ENCODE measurements around the gene SAMD5.

SAMD5 gene

DNA sequence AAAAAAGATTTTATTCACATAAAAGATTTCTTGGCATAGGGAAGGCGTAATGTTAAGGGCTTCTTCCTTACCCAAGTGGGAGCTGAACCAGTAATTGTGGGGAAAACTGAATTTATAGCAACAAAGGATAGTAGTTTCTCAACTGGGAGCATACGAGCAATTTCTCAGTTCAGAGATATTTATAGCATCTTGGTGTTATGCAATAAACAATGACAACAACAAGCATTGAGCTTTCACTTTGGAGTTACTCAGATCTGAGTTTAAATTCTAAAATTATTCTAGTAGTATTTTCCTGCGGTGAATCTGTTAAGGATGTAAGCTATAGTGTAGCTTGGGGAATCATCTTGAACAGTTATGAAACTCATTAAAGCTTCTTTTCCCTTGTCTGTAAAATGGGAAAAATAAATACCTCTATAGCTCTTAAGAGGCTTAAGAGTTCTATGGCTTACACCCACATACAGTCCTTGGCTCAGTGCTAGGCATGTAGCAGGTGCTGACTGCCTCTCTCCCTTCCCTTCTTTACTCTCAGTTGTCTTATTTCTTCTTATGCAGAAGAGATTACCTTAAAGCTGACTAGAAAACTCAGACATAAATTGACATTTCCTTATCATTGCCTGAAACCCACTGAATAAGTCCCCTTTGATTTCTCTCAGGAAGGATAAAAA is 58.8 kb downstream of the SAMD5 start:
- DNase-seq = no peak

DNA sequence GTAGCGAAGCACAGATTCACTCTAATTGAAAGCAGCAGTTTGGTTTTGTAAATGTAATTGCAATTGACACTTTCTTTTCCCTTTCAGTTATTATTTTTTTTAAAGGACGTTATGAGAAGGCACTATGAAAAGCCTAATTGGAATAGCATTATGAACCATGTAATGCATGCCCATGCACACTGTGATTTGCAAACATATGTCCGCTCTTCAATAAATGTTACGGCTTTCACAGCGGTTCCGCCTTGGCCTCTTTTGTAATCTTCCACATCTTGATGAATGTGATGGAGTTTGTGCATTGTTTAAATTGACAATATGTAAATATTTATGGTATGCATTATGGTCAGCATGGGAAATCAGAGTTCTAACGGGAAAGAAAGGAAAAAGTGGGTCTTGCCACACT is 61.3 kb downstream of the SAMD5 start:
- no peak for DNase-seq

DNA sequence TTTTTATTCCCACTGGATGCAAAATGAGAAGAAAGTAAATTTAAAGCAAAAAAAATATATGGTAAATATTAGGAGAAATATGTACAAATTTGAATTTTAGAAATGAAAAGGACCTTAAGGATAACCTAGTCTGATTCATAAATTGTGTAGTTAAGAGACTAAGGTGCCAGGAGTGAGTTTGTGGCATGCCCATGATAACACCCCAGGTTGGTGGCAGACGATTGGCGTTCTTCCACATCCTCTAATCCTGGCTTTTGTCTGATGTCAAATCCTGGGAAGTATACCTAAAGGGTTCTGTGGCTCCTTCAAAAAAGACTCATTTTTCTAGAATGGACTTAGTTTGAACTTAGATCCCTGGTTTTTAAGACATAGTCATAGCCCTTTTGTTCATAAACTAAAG is 62.2 kb downstream of the SAMD5 start:
- DNase-seq = no peak

DNA sequence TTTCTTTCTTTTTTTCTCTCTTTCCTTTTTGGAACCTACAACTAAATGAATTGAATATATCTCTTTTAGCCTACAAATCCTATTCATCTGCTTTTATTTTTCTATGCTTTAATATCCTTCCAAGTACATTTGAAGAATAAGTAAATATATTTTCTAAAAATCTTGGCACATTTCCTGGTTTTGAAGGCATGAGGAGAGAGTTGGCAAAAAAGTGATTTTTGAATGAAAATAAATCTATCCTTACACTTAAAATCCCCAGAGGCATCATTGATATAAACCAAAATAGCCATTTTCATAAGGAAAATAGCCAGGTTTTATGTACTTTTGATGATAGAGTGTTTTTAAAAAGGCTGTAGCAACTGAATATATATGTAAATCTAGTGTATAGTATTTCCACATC is 69.0 kb downstream of the SAMD5 start:
- no peak for DNase-seq

DNA sequence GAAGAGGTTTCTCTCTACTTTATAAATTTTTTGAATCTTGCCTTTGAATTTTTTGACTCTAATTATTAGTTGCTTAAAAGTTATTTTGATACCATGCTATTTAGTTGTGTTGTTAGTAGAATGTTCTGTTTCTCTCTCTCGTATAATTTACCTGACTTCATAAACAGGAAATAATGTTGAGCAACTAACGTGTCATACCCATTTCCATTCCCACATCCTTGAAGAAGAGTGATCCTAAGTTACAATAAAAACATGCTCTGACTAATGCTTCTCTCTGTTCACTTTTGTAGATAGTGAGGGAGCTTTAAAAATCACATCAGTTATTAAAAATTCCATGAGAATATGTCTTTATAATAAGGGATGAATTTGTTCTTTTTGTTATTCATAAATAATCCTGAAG is 69.7 kb downstream of the SAMD5 start:
- no peak for DNase-seq

DNA sequence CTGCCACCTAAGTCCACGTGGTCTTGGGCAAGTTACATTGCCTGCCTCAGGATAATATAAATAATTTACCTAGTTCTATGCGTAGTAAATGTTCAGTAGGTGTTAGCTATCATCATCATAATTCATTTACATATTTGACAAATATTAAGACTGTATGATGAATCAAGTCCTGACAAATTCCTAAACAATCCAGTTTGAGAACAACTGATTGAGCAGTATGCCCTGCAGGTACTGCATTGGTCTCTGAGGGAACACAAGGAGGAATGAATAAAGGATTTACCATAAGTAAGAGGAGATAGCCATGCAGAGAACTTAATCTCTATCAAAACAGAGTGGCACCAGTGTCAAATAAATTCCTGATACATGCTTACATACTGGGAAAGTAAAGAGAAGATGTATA is 70.4 kb downstream of the SAMD5 start:
- no peak for DNase-seq

DNA sequence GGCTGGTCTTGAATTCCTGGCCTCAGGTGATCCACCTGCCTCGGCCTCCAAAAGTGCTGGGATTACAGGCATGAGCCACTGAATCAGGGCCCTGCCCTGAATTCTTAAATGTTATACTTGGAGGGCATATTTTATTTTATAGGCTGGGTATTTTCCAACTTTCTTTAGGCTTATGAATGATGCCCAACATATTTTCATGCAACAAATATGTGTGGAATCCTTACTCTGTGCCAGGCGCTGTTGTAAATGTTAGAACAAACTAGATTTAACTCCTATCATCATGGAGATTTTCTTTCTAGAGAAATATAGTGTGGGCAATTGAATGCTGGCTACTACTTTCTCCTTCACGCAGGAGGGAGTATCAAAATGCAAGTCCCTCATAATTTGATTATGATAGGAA is 71.2 kb downstream of the SAMD5 start:
- DNase-seq = no peak

DNA sequence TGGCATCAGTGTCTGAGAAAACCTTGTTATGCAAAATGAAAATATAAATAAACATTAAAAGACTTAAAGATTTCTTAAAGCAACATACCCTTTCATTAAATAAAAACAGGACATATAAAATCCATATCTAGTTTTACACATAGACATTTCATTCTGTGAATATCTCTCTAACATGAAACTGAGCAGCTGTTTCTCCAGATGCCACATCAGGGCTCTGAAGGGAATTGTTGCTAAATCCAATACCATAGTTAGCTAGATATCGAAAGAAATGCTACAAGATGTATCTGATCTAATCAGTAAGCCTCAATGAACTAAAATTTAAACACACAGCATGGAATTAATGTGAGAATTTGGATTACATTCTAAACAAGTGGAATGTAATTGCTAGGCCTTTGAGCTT is 74.5 kb downstream of the SAMD5 start:
- DNase-seq = no peak

DNA sequence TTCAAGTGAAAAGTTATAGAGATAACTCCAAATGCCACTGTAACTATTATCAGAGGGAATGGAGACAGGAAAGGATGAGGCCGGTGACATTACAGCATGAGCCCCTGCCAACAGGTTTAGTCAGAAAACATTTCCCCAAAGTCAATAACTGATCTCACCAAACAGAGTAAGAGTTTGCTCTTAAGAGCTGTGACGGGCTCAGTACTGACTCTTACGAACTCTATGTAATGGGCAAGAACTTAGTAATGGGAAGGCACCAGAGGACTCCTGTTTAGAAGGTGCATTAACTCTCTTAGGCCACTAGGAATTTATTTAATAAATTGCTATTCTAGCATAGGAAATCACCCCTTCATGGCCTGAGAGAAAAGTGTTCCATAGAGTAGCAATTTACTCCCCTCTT is 76.8 kb downstream of the SAMD5 start:
- DNase-seq = no peak

DNA sequence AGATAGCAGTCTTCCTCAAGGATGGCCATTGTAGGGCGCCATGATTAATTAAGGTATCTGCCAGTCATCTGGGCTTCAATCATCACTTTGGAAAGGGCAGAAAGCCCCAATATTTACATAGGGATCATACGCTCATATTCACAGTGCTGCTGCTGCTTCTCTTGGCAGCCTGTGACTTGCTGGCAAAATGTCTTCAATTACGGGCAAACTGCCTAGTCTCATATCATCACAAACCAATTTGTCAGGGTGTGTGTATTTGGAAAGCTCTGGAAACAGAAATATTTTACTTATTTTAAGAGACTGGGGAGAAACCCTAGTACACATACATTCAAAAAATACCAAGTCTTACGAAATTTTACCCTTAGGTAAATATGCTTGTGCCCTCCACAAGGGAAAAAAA is 77.6 kb downstream of the SAMD5 start:
- DNase-seq = no peak

DNA sequence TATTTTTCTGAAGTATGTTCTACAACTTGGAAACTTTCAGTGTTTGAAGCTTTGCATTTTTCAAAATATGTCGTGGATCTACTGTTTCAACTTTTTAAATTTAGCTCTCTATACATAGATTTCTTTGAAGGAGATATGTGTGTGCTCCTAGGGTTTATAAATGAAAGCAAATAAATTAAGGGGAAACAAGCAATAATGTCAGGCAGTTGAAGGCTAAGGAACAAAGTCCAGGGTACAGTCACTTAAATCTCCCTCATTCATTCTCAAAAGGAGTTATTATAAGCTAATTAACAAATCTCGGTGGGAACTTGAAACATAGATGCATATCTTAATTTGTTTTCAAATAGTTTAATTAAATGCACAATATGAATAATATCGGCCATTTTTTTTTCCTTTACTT is 79.4 kb downstream of the SAMD5 start:
- no peak for DNase-seq

DNA sequence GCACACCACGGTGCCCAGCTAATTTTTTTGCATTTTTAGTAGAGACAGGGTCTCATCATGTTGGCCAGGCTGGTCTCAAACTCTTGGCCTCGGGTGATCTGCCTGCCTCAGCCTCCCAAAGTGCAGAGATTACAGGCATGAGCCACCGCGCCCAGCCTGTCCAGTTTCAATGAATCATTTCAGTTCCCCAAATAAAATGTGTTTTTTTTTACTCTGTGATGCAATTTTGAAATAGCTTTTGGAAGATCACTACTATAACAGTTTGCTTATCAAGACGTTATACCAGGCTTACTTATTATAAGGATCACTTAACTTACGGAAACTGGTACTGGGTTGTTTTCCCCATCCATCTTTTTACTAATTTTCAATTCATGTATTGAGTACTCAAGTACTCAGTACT is 80.0 kb downstream of the SAMD5 start:
- DNase-seq = no peak

DNA sequence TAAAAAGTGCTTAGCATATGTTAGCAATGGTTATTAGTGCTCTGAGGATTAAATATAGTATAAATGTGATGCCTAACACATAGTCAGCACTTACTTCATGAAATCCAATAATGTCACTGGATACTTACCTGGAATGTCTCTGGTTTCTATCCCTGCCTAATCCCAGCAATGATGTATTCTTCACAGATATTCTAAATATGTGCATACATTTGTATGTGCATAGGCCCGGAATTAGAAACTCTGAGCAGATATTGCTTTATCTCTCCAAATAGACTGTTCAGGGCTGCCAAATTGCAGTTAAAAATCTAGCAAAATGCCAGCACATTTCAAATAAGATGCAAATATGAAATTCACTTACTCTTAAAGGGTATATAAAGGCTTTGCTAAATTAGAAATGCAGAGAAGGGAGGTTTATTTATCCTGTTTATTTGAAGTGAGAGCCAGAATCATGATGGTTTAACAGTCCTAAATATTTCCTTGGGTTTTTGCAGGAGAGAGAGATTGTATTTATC is 81.3 kb downstream of the SAMD5 start:
- DNase-seq = no peak

DNA sequence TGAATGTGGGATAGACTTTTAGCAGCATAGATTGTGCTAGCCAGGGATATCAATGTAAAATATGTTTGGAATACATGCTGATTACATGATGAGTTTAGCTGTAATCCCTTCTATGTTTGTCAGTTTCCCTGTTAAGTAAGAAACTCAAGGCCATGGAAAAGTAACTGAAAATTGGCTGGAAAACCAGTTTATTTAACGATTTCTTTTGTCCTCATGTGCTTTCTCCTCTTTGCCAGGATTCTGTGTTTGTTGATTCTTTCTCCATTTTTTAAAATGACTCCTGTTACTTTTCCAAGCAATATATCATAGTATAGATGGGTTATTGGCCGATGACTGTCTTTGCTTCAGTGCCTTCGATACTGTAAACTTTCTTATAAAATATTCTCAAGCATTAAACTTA is 87.5 kb downstream of the SAMD5 start:
- DNase-seq = no peak

DNA sequence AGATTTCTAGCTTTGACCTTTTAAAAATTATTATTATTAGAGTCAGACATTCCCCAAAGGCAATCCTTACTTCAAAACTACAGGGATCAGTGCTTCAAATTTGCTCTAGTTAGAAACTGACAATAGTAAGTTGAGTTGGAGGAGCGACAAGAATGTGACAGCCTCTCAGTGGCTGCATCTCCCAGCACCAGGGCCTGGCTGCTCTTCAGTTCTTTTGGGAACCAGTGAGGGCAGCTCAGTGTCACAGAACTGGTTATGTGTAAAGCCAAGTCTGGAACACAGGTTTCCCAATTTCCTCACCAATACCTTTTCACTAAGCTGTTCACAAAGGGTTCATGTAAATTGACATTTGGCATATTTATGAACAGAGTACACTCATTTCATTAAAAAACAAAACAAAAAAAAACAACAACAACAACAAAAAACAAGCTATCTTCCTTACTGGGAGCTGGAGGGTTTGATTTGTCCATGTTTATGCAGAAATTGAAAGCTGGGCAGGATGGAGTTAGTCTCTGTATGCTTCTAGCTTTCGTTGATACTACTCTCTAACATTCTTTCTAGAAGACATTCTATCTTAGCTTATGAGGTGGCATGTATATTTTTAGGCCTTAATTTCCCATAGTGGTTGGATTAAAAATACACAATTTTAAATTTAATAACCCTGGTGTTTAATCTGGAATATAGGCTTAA is 95.0 kb downstream of the SAMD5 start:
- no peak for DNase-seq

DNA sequence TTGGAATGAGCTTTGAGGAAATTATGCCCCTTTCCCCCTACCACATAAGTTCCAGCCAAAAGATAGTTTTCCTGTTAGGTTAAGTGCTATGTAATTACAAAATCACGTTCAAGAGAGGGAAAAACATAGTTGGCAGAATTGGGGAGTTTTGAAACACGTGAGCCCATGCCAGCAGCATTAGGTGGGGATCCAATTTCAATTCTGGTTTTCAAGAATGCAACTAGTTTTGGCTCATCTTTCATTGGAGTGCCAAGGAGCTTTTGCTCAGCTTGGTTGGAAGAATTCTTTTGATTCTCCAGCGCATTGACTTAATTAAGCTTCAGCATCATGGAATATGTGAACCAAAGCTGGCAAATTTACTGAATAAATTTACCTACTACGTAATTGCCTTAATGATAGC is 95.9 kb downstream of the SAMD5 start:
- no peak for DNase-seq

DNA sequence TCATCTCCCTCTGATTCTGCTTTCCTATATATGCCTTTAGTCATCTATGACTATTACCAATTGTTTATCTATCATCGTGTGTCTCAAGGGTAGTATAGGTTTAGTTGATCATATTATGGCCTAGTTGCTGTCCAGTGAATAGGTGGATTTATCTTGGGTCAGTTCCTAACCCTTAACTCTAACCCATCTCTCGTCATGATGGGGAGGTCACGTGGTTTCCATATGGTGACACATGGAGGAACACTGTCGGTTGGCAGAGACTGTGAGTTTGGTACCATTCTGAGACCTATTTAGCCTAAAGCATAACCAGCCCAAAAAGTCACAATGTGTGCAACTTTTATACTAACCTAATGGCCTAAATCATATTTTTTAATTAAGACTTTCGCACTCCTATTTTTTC is 103.5 kb downstream of the SAMD5 start:
- no peak for DNase-seq

DNA sequence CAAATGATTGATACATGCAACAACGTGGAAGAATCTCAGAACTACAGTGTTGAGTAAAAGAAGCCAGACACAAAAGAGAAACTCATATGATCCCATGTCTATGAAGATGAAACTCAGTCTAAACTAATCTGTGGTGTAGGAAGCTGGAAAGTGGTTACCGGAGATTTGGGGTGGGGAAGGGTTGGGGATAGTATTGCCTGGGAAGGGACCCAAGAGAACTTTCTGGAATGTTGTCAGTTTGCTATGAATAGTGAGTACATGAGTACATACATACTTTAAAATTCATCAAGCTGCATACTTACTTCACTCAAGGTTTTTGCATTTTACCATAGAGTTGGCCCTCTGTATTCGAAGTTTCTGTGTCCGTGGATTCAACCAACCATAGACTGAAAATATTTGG is 106.0 kb downstream of the SAMD5 start:
- no peak for DNase-seq

DNA sequence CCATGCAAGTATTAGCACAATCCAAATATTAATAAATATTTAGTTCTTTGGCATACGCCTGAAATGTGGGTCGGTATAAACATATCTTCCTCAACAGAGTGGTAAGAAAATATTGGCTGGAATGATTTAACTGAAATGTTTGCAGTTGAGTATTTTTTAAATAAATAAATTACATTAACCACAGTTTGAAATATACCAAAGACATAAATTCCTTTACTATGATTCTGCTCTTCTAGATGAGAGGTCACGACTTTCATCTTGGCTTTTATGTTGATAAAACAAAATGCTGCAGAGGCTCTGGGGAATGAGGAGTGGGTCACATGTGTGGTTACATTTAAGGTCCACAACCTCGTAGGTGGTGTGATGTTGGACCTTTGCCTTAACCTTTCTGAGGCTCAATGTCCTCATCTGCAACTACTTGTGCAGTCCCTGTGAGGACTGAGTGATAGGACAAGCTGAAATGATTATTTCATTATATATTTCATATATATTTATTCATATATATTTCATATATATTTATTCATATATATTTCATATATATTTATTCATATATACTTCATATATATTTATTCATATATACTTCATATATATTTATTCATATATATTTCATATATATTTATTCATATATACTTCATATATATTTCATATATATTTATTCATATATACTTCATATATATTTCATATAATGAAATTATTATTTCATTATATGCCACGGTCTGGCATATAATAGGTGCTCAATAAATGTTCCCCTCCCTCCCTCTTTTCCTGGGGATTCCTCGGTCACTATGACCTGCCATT is 107.4 kb downstream of the SAMD5 start:
- no peak for DNase-seq

DNA sequence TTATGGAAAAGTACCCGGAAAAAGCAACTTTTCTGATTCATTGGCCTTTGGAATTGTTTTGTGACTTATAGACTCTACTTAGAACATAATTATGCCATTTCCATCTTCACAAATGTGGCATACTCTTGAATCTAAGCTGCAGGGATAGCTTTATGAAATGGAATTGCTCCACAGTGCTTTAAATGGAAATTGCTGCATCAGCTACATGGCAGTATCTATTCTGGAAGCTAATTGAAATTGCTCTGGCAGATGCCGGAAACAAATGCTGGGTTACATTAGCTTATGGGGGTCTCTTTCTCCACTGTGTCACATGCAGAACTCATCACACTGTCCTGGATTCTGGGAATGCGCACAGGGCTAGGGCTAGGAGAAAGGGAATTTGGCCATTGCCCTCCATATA is 108.9 kb downstream of the SAMD5 start:
- no peak for DNase-seq

DNA sequence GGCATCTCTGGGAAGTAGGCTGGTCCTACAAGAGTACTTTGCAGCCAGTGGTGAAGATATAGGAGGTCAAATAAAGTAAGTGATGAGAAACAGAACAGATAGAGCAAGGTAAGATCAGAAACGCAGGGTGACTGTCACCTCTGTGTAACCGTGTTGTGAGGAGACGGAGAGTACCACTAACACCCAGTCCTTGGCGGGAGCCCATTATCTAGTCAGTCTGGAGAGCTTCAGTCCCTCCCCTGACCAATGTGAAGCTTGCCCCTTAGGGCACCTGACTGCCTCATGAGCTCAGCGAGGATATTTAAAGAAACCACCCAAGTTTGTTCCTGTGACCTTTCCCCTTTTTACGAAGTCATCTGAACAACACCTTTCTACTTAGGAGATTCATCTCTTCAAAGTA is 110.0 kb downstream of the SAMD5 start:
- no peak for DNase-seq

DNA sequence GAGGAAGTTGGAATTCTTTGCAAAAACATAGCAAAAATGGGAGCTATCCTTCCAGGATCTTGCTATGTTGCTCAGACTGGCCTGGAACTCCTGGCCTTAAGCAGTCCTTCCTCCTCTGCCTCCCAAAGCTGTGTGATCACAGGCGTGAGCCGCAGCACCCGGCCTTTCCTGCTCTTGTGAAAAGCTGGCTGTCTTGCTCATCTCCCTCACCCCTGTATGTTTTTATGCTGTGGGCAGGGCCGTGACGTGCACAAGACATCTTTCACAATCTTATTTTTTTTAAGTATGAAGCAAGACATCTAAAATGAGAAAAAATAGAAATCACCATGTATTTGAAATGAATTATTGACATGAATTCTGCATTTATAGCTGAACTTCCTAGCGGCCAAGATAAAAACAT is 110.4 kb downstream of the SAMD5 start:
- DNase-seq = no peak
